Keratinocyte (primary cell): ENCODE results near the gene THRAP3. TPM values are rescaled to one million over a fixed set of nuclear protein-coding genes. Genes with fewer than 3 reads are reported as not detected.

Source experiments
- DNase-seq: peaks from one replicate; pipeline ENCODE4 v3.0.0-alpha.2; 2011; ENCODE audit warnings: low read depth, missing footprints, low spot score
- FAIRE-seq: peaks from 2 replicates; lab custom pipeline; 2011; peaks lifted over from hg19 to GRCh38; lab: Jason Lieb, UNC
- H2AFZ ChIP-seq: 2 replicates; pipeline ENCODE4 v1.6.0; 2012; ENCODE audit warnings: low read length, control low read depth, inconsistent platforms; ENCODE audit not compliant: control insufficient read depth
- H3K27ac ChIP-seq: 2 replicates; pipeline ENCODE4 v1.5.1; 2011; ENCODE audit warnings: low read length; ENCODE audit not compliant: control insufficient read depth, insufficient read depth
- H3K27me3 ChIP-seq: 3 replicates; pipeline ENCODE4 v1.6.0; 2011; ENCODE audit warnings: low read length; ENCODE audit not compliant: control insufficient read depth, insufficient read depth; ENCODE audit errors: extremely low read depth
- H3K36me3 ChIP-seq, 2 experiments: 2 replicates in 1 of 2; 3 replicates in 1 of 2; pipeline ENCODE4 v1.5.1; 2011; ENCODE audit warnings: low read length in 2 of 2, mild to moderate bottlenecking in 1 of 2; ENCODE audit not compliant: control insufficient read depth in 2 of 2, insufficient read depth in 2 of 2; ENCODE audit errors: extremely low read depth in 1 of 2
- H3K4me1 ChIP-seq: 3 replicates; pipeline ENCODE4 v1.5.1; 2011; ENCODE audit warnings: low read length; ENCODE audit not compliant: control insufficient read depth, insufficient read depth; ENCODE audit errors: extremely low read depth
- H3K4me2 ChIP-seq: 3 replicates; pipeline ENCODE4 v1.6.0; 2011; ENCODE audit warnings: low read depth, low read length; ENCODE audit not compliant: control insufficient read depth, insufficient read depth; ENCODE audit errors: extremely low read depth
- H3K4me3 ChIP-seq, 3 experiments: fragments of 200-600 bp in 1 of 3; sonication (generic) in 1 of 3; 2 replicates in 2 of 3; 3 replicates in 1 of 3; pipeline ENCODE4 v1.5.1; 2011 to 2016; ENCODE audit warnings: low read length in 3 of 3, mild to moderate bottlenecking in 3 of 3, control low read depth in 2 of 3, inconsistent platforms in 1 of 3, low read depth in 1 of 3, mixed read lengths in 1 of 3, mixed run types in 1 of 3, moderate library complexity in 1 of 3; ENCODE audit not compliant: control insufficient read depth in 2 of 3, insufficient read depth in 2 of 3; ENCODE audit errors: extremely low read depth in 1 of 3
- H3K79me2 ChIP-seq: 2 replicates; pipeline ENCODE4 v1.6.0; 2012; ENCODE audit warnings: low read length; ENCODE audit not compliant: control insufficient read depth, insufficient read depth
- H3K9ac ChIP-seq: 3 replicates; pipeline ENCODE4 v1.6.0; 2011; ENCODE audit warnings: low read length; ENCODE audit not compliant: control insufficient read depth, insufficient read depth; ENCODE audit errors: extremely low read depth
- H3K9me1 ChIP-seq: 3 replicates; pipeline ENCODE4 v1.6.0; 2011; ENCODE audit warnings: low read length; ENCODE audit not compliant: control insufficient read depth, insufficient read depth; ENCODE audit errors: extremely low read depth
- H3K9me3 ChIP-seq: 2 replicates; pipeline ENCODE4 v1.5.1; 2012; ENCODE audit warnings: low read depth, low read length; ENCODE audit not compliant: control insufficient read depth
- H4K20me1 ChIP-seq: 3 replicates; pipeline ENCODE4 v1.6.0; 2011; ENCODE audit warnings: low read length; ENCODE audit not compliant: control insufficient read depth, insufficient read depth; ENCODE audit errors: extremely low read depth
- EZH2 ChIP-seq: IDR thresholded peaks from one replicate; pipeline ENCODE4 v1.6.1; 2012; ENCODE audit warnings: inconsistent platforms, mild to moderate bottlenecking, low read length, moderate library complexity
- dilution Hi-C: fragments of 300-500 bp; cut with MboI; formaldehyde crosslinking; loops from one replicate; pipeline ENCODE4 v1.7.0; 2020; ENCODE audit warnings: low sequenced_read_pairs; ENCODE audit not compliant: extremely low pct_ligation_motif_present
- polyA plus RNA-seq, 5 experiments: library from polyadenylated mRNA; depleted of rRNA in 3 of 5; stranded (reverse) in 3 of 5; stranded (forward) in 1 of 5; unstranded in 1 of 5; fragments of >200 nt; gene quantifications; 1 replicate in 1 of 5; 2 replicates in 3 of 5; 3 replicates in 1 of 5; pipeline versions ENCODE4 v1.2.1 to v1.2.3, GENCODE V29; 2011 to 2012; ENCODE audit warnings: missing spikeins in 2 of 5, low read depth in 1 of 5, low replicate concordance in 1 of 5
- TF ChIP-seq, protein P1 (sequence below), 3 experiments: IDR thresholded peaks in 1 of 3; conservative IDR thresholded peaks in 1 of 3; optimal IDR thresholded peaks in 1 of 3; 2 replicates in 2 of 3; 3 replicates in 1 of 3; pipeline versions ENCODE3 to v1.5.1; 2011; ENCODE audit warnings: low read length in 3 of 3, mild to moderate bottlenecking in 3 of 3, moderate library complexity in 2 of 3, control low read depth in 1 of 3, inconsistent platforms in 1 of 3; ENCODE audit not compliant: insufficient read depth in 2 of 3; ENCODE audit errors: extremely low read depth in 1 of 3

The THRAP3 gene
- polyA plus RNA-seq, 1 donor (not counting 4 experiments of a cell fraction or from before 2014, with no cell fraction given) = 79.6 TPM

GRCh38 chr1:36268981-36269380 lies 44.7 kb downstream of the THRAP3 start:
- peaks cover 85% of the 10 kb centered on the region for H3K79me2 ChIP-seq
- peaks cover 16 to 20% of the 10 kb centered on the region in 2 experiments for H3K36me3 ChIP-seq
- H3K4me3 ChIP-seq = no peak overlapping the region
- FAIRE-seq (no peak), DNase-seq (no peak)
- H2AFZ ChIP-seq = no peak overlapping the region
- H4K20me1 ChIP-seq = peaks cover 10% of the 10 kb centered on the region
- no peak overlapping the region for H3K4me2 ChIP-seq
- no peaks in the 10 kb centered on the region for H3K9me3 ChIP-seq
- no peaks in the 10 kb centered on the region for H3K27me3 ChIP-seq
- H3K9me1 ChIP-seq = peaks cover 2% of the 10 kb centered on the region
- H3K27ac ChIP-seq = no peak overlapping the region
- TF ChIP-seq, protein P1, sequence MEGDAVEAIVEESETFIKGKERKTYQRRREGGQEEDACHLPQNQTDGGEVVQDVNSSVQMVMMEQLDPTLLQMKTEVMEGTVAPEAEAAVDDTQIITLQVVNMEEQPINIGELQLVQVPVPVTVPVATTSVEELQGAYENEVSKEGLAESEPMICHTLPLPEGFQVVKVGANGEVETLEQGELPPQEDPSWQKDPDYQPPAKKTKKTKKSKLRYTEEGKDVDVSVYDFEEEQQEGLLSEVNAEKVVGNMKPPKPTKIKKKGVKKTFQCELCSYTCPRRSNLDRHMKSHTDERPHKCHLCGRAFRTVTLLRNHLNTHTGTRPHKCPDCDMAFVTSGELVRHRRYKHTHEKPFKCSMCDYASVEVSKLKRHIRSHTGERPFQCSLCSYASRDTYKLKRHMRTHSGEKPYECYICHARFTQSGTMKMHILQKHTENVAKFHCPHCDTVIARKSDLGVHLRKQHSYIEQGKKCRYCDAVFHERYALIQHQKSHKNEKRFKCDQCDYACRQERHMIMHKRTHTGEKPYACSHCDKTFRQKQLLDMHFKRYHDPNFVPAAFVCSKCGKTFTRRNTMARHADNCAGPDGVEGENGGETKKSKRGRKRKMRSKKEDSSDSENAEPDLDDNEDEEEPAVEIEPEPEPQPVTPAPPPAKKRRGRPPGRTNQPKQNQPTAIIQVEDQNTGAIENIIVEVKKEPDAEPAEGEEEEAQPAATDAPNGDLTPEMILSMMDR (optimal IDR thresholded peaks at IDR 0.05 in 1 of 3, IDR thresholded peaks at IDR 0.05 in 1 of 3, conservative IDR thresholded peaks at IDR 0.05 in 1 of 3; ENCODE audit: extremely low read depth in 1 of 3, insufficient read depth in 2 of 3, low read length in 3 of 3) = no peak
- TF ChIP-seq EZH2 = no peak
- dilution Hi-C loops = no loop called here
- H3K4me1 ChIP-seq = no peaks in the 10 kb centered on the region
- H3K9ac ChIP-seq = no peak overlapping the region

- FAIRE-seq (no peak), DNase-seq (no peak)
- no peak overlapping the region for H3K27ac ChIP-seq
- TF ChIP-seq EZH2 = no peak
- TF ChIP-seq, protein P1 (optimal IDR thresholded peaks at IDR 0.05 in 1 of 3, IDR thresholded peaks at IDR 0.05 in 1 of 3, conservative IDR thresholded peaks at IDR 0.05 in 1 of 3; ENCODE audit: extremely low read depth in 1 of 3, insufficient read depth in 2 of 3, low read length in 3 of 3) = no peak
- dilution Hi-C loops = no loop called here
- H3K27me3 ChIP-seq = no peaks in the 10 kb centered on the region
- H3K4me1 ChIP-seq = no peaks in the 10 kb centered on the region
- H3K9me1 ChIP-seq = peaks cover 2% of the 10 kb centered on the region
- peaks cover 85% of the 10 kb centered on the region for H3K79me2 ChIP-seq
- H3K4me3 ChIP-seq = no peak overlapping the region
- peaks cover 14 to 18% of the 10 kb centered on the region in 2 experiments for H3K36me3 ChIP-seq
- H3K9ac ChIP-seq = no peak overlapping the region
- H3K9me3 ChIP-seq = no peaks in the 10 kb centered on the region
- H3K4me2 ChIP-seq = no peak overlapping the region
- H4K20me1 ChIP-seq = peaks cover 10% of the 10 kb centered on the region
- H2AFZ ChIP-seq = no peak overlapping the region
Observed at GRCh38 chr1:36269408-36269838, 45.2 kb downstream of the THRAP3 start.
